Upper lobe of left lung (tissue), 6 donors: Measurements from ENCODE around the gene LRCH1. TPM values are rescaled to one million over a fixed set of nuclear protein-coding genes. Genes with fewer than 3 reads are reported as not detected.

ENCODE experiments used
- ATAC-seq, 2 donors: fragments of 200-7000 bp; cut with Tn5 transposase; one replicate each; pipeline ENCODE4 v1.9.1; 2022; ENCODE audit warnings: mild to moderate bottlenecking in 2 of 2, moderate library complexity in 2 of 2; ENCODE audit not compliant: low FRiP score in 2 of 2
- DNase-seq, 2 donors: peaks; one replicate each; pipeline ENCODE4 v3.0.0-alpha.2; 2019 to 2020
- H3K27ac ChIP-seq, 4 donors: fragments of 200-600 bp; sonication (generic); one replicate each; pipeline ENCODE4 v1.5.1; 2016 to 2019
- H3K27me3 ChIP-seq, 4 donors: fragments of 200-600 bp; sonication (generic); one replicate each; pipeline ENCODE4 v1.5.1; 2017 to 2019
- H3K36me3 ChIP-seq, 4 donors: fragments of 200-600 bp; sonication (generic); one replicate each; pipeline ENCODE4 v1.5.1; 2016 to 2019
- H3K4me1 ChIP-seq, 4 donors: fragments of 200-600 bp; sonication (generic); one replicate each; pipeline ENCODE4 v1.5.1; 2018 to 2019
- H3K4me3 ChIP-seq, 4 donors: fragments of 200-600 bp; sonication (generic); one replicate each; pipeline ENCODE4 v1.5.1; 2017 to 2019; ENCODE audit warnings: mild to moderate bottlenecking in 2 of 4, moderate library complexity in 1 of 4
- H3K9me3 ChIP-seq, 4 donors: fragments of 200-600 bp; sonication (generic); one replicate each; pipeline ENCODE4 v1.5.1; 2018 to 2019
- EP300 ChIP-seq, 4 donors: sonication (generic); formaldehyde crosslinking; IDR thresholded peaks; one replicate each; pipeline ENCODE4 v1.5.1; 2017; ENCODE audit warnings: antibody characterized with exemption in 4 of 4, control low read depth in 2 of 4
- POLR2A ChIP-seq, 4 donors: fragments of 450-650 bp; IDR thresholded peaks; one replicate each; pipeline ENCODE4 v1.5.1; 2016 to 2017; ENCODE audit warnings: antibody characterized with exemption in 4 of 4, mild to moderate bottlenecking in 2 of 4
- POLR2AphosphoS5 ChIP-seq, 2 donors: sonication (generic); formaldehyde crosslinking; IDR thresholded peaks; one replicate each; pipeline ENCODE4 v1.5.1; 2017; ENCODE audit warnings: antibody characterized with exemption in 2 of 2
- WGBS, 2 donors: methylation state at CpG; one replicate each; pipeline ENCODE4 v1.1.5; 2017 to 2018; 5-methylcytosine and 5-hydroxymethylcytosine counted together
- total RNA-seq, 6 donors: library from RNA; depleted of rRNA in 4 of 6; stranded (reverse); fragments of >200 nt in 4 of 6; gene quantifications; one replicate each; pipeline versions ENCODE4 v1.1.0 to v1.2.1, GENCODE V29; 2016 to 2021
- TF ChIP-seq, protein P1 (sequence below), 6 experiments: fragments of 450-650 bp in 4 of 6; fragments of 200-600 bp in 2 of 6; sonication (generic) in 2 of 6; IDR thresholded peaks; one replicate each; pipeline ENCODE4 v1.5.1; 2016 to 2019; ENCODE audit warnings: antibody characterized with exemption in 6 of 6
- donor health status: DM: no; HTN: no; CAD: no; lungs with moderate emphysema.
- donor health status: DM: no; HTN: yes; CAD: no; lungs with severe emphysema.

The LRCH1 gene
- total RNA-seq, 6 donors from 2014 or later = 17.2 to 27.0 (median 22.7) TPM

DNA sequence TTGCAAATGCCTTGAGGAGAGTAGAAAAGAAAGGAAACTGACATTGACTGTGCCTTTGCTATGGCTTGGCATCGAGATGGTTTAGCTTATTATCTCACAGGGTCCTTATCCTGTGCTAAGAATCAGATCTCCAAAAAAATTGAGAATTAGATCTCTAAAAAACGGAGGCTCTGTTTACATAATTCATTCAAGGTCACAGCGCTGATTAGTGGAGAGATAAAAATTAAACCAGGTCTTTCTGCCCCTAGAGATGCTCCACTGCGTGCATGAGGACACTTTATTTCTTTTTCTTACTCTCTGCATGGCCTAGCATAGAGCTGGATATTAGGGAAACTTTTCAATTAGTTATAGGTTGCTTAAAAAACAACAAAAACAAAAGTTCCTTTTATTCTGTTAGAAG is 17.3 kb downstream of the LRCH1 start:
- Histone ChIP-seq H3K36me3 (no peaks in the 10 kb centered on the region), H3K9me3 (no peaks in the 10 kb centered on the region), H3K27me3 (no peaks in the 10 kb centered on the region), H3K4me1 (peaks cover 5 to 30% (median 14%) of the 10 kb centered on the region in 4 donors), H3K4me3 (no peak overlapping the region), H3K27ac (no peak overlapping the region)
- DNase-seq = no peak
- WGBS, 2 donors = 71 to 77% methylated on average over 4 of the region's 4 CpGs
- ATAC-seq = no peak
- TF ChIP-seq EP300 (IDR thresholded peaks at IDR 0.05) (no peak), POLR2A (IDR thresholded peaks at IDR 0.05) (no peak), POLR2AphosphoS5 (IDR thresholded peaks at IDR 0.05) (no peak)
- TF ChIP-seq, protein P1, sequence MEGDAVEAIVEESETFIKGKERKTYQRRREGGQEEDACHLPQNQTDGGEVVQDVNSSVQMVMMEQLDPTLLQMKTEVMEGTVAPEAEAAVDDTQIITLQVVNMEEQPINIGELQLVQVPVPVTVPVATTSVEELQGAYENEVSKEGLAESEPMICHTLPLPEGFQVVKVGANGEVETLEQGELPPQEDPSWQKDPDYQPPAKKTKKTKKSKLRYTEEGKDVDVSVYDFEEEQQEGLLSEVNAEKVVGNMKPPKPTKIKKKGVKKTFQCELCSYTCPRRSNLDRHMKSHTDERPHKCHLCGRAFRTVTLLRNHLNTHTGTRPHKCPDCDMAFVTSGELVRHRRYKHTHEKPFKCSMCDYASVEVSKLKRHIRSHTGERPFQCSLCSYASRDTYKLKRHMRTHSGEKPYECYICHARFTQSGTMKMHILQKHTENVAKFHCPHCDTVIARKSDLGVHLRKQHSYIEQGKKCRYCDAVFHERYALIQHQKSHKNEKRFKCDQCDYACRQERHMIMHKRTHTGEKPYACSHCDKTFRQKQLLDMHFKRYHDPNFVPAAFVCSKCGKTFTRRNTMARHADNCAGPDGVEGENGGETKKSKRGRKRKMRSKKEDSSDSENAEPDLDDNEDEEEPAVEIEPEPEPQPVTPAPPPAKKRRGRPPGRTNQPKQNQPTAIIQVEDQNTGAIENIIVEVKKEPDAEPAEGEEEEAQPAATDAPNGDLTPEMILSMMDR (IDR thresholded peaks at IDR 0.05) = no peak

DNA sequence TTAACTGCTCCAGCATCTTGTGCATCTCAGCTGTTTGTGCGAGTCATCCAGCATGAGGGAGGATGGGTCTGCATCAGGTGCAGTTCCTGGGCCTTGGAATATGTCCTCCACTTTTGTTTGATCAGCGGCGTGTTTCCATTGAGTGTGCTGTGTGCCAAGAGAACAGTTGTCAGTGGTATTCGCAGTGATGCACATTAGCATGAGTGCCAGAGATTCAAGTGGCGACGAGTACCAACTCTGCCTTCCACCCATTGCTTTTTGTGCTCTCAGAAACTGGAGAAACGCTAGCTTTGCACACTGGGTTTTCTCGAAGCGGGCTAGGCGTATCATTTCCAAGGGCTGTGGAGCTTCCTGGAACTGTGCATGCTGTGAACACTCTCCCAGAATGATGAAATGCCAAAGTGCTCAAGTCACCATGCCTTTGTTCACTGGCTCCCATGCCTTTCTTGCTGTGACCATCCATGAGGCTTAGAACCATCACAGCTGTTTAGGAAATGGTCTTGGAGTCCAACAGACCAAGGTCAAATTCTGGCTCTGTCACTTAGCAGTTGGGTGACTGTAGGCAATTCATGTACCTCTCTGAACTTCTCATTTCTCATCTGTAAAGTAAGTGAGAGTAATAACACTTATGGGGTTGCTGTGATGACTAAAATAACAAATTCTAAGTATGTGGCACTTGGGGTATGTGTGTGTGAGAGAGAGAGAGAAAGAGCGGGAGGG is 18.4 kb downstream of the LRCH1 start:
- Histone ChIP-seq H3K4me3 (no peak overlapping the region), H3K9me3 (no peaks in the 10 kb centered on the region), H3K36me3 (no peaks in the 10 kb centered on the region), H3K27ac (no peak overlapping the region), H3K4me1 (peaks cover 9 to 23% (median 15%) of the 10 kb centered on the region in 4 donors), H3K27me3 (no peaks in the 10 kb centered on the region)
- no peak for TF ChIP-seq POLR2AphosphoS5 (IDR thresholded peaks at IDR 0.05)
- TF ChIP-seq, protein P1 (IDR thresholded peaks at IDR 0.05) = no peak
- no peak for TF ChIP-seq POLR2A (IDR thresholded peaks at IDR 0.05)
- no peak for TF ChIP-seq EP300 (IDR thresholded peaks at IDR 0.05)
- WGBS, 2 donors = 84 to 87% methylated on average over 8 to 11 of the region's 11 CpGs
- DNase-seq (no peak), ATAC-seq (no peak)

DNA sequence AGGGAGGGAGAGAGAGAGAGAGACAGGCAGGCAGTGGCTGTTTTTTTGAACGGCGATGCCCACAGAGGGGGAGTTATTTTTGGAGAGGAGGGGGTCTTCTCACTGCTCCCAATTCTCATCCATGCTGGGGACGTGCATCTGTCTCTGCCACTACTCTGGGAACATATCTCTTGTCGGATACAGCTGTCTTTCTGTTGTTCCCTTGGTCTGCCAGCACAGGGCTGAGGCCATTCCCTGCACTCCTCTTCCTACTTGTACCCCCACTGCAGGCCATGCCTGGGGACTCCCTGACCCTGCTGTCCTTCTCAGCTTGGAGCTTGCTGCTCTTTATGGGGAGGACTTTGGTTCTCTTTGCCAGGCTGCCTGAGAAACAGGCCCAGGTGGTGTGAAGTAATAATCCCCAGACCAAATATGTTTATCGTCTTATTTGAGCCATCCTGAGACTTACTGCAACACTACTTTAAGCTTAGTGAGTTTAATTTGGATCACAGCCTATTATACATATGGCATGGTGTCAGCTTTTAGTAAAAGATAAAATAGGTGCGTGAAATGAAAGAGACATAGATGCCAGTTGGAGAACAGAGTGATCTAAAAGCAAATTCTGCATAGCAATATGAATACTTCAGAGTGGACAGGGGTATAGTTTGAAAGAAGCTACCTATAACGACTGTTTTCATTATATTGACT is 19.1 kb downstream of the LRCH1 start:
- Histone ChIP-seq H3K27ac (no peak overlapping the region), H3K36me3 (no peaks in the 10 kb centered on the region), H3K9me3 (no peaks in the 10 kb centered on the region), H3K4me1 (peaks cover 14 to 26% (median 16%) of the 10 kb centered on the region in 4 donors), H3K27me3 (no peaks in the 10 kb centered on the region), H3K4me3 (no peak overlapping the region)
- no peak for TF ChIP-seq EP300 (IDR thresholded peaks at IDR 0.05)
- TF ChIP-seq POLR2AphosphoS5 (IDR thresholded peaks at IDR 0.05) = no peak
- TF ChIP-seq, protein P1 (IDR thresholded peaks at IDR 0.05) = no peak
- TF ChIP-seq POLR2A (IDR thresholded peaks at IDR 0.05) = no peak
- DNase-seq (no peak), ATAC-seq (no peak)
- WGBS, 2 donors = 73 to 76% methylated on average over 7 of the region's 7 CpGs

DNA sequence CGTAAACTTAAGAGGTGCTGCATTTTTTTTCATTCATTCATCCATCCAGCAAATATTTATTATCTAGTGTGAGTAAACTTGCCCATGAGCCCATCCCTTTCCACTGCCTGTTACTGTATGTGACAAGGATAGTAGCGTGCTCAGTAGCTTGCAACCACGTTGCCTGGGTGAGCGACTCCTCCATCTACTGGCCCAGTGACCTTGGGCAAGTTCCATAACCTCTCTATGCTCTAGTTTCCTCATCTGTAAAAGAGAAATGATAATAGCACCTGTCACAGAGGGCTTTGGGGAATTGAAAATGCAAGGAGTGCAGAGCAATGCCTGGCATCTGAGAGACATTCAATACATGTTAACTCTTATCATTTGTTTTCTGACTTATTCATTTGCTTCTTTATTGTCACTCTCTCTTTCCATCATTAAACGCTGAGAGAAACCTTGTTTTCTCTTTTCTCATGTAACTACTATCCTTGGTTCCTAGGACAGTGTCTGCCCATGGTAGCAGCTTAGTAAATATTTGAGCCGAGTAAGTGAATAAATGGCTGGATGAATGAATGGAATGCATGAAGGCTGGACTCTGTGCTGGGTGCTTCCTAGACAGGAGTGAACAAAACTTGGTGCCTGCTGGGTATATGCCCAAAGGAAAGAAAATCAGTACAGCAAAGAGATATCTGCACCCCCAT is 19.9 kb downstream of the LRCH1 start:
- Histone ChIP-seq H3K27me3 (no peaks in the 10 kb centered on the region), H3K9me3 (no peaks in the 10 kb centered on the region), H3K4me1 (peaks cover 19 to 35% (median 23%) of the 10 kb centered on the region in 4 donors), H3K4me3 (no peak overlapping the region), H3K36me3 (no peaks in the 10 kb centered on the region), H3K27ac (no peak overlapping the region)
- no peak for TF ChIP-seq POLR2A (IDR thresholded peaks at IDR 0.05)
- TF ChIP-seq EP300 (IDR thresholded peaks at IDR 0.05) = no peak
- TF ChIP-seq, protein P1 (IDR thresholded peaks at IDR 0.05) = no peak
- TF ChIP-seq POLR2AphosphoS5 (IDR thresholded peaks at IDR 0.05) = no peak
- ATAC-seq (no peak), DNase-seq (no peak)
- WGBS, 2 donors = 91 to 93% methylated on average over 6 of the region's 6 CpGs
